AG08395 (cell line): ENCODE data around the gene GULP1.
A peak's percentile ranks its signal among the peaks of the same experiment; 100 is the strongest.
"Not testable (repeated sequence)": the region's sequence is repeated elsewhere in the genome, so short reads cannot be mapped to it uniquely, and the experiment has no call there.

ENCODE experiments used
- DNase-seq: peaks from one replicate; pipeline ENCODE4 v3.0.0; 2012; ENCODE audit warnings: mixed read lengths, low spot score

GULP1 gene

GRCh38 chr2:188291617-188292347 lies at the start of gene GULP1:
Gene GULP1 (plus strand): TSS chr2:188291874. CDS start chr2:188477703, 185,829 bp downstream.
- peak; percentile 75 for DNase-seq

- no peak for DNase-seq
These were observed 48.3 kb upstream of the GULP1 start for GRCh38 chr2:188243381-188243780.

- peak; percentile 12 for DNase-seq
These were observed 47.3 kb upstream of the GULP1 start for GRCh38 chr2:188244383-188244782.

- no peak for DNase-seq
These were observed 46.4 kb upstream of the GULP1 start for GRCh38 chr2:188245230-188245629.

GRCh38 chr2:188248513-188248912 lies 43.2 kb upstream of the GULP1 start:
- no peak for DNase-seq

- DNase-seq, result no peak
These were observed 40.6 kb upstream of the GULP1 start for GRCh38 chr2:188251034-188251433.

GRCh38 chr2:188256420-188256819 lies 35.3 kb upstream of the GULP1 start:
- no peak for DNase-seq

- DNase-seq, result no peak
These were observed 26.4 kb upstream of the GULP1 start for GRCh38 chr2:188265315-188265714.

- DNase-seq, result no peak
These were observed 23.9 kb upstream of the GULP1 start for GRCh38 chr2:188267776-188268175.

- no peak for DNase-seq
These were observed 22.7 kb upstream of the GULP1 start for GRCh38 chr2:188269004-188269403.

GRCh38 chr2:188272121-188272520 lies 19.6 kb upstream of the GULP1 start:
- DNase-seq, result no peak

- DNase-seq, result no peak
These were observed 17.4 kb upstream of the GULP1 start for GRCh38 chr2:188274274-188274673.

- no peak for DNase-seq
These were observed 15.4 kb upstream of the GULP1 start for GRCh38 chr2:188276255-188276654.

- no peak for DNase-seq
These were observed 13.9 kb upstream of the GULP1 start for GRCh38 chr2:188277786-188278185.

GRCh38 chr2:188278388-188279092 lies 13.1 kb upstream of the GULP1 start:
- DNase-seq, result no peak

- DNase-seq, result no peak
These were observed 12.6 kb upstream of the GULP1 start for GRCh38 chr2:188279093-188279445.

GRCh38 chr2:188280811-188281222 lies 10.9 kb upstream of the GULP1 start:
- DNase-seq, result no peak

- no peak for DNase-seq
These were observed 8.8 kb upstream of the GULP1 start for GRCh38 chr2:188282907-188283306.

- DNase-seq, result not testable (repeated sequence)
These were observed 7.4 kb upstream of the GULP1 start for GRCh38 chr2:188284251-188284650.

GRCh38 chr2:188285049-188285448 lies 6.6 kb upstream of the GULP1 start:
- no peak for DNase-seq

GRCh38 chr2:188285774-188286173 lies 5.9 kb upstream of the GULP1 start:
- no peak for DNase-seq

- no peak for DNase-seq
These were observed 495 bp upstream of the GULP1 start for GRCh38 chr2:188291142-188291616.
